GM23338 (cell line): Measurements from ENCODE around the gene ITLN1.

Experiments used
- CREB1 ChIP-seq: fragments of 250-450 bp; sonication (Bioruptor Pico); IDR thresholded peaks from 2 replicates; pipeline ENCODE4 v1.5.0; 2020; ENCODE audit warnings: low read depth, mild to moderate bottlenecking, moderate library complexity
- EZH2 ChIP-seq: fragments of 200-600 bp; sonication (generic); IDR thresholded peaks from one replicate; pipeline ENCODE4 v1.8.0; 2017; ENCODE audit warnings: antibody characterized with exemption, mild to moderate bottlenecking, low read depth; ENCODE audit not compliant: unreplicated experiment
- EZH2phosphoT487 ChIP-seq: fragments of 200-600 bp; sonication (generic); IDR thresholded peaks from one replicate; pipeline ENCODE4 v1.8.1; 2018; ENCODE audit warnings: antibody characterized with exemption; ENCODE audit not compliant: unreplicated experiment
- JUNB ChIP-seq: IDR thresholded peaks from one replicate; pipeline ENCODE4 v1.6.1; 2016; ENCODE audit warnings: antibody characterized with exemption; ENCODE audit not compliant: unreplicated experiment
- NANOG ChIP-seq: IDR thresholded peaks from 2 replicates; pipeline ENCODE4 v1.6.1; 2016; ENCODE audit warnings: antibody characterized with exemption, borderline replicate concordance
- POLR2AphosphoS5 ChIP-seq: IDR thresholded peaks from 2 replicates; pipeline ENCODE4 v1.6.1; 2016; ENCODE audit warnings: antibody characterized with exemption, low read depth
- STAT1 ChIP-seq: IDR thresholded peaks from one replicate; pipeline ENCODE4 v1.6.1; 2016; ENCODE audit warnings: antibody characterized with exemption; ENCODE audit not compliant: unreplicated experiment
- ZNF114 ChIP-seq: fragments of 250-450 bp; sonication (Bioruptor Pico); IDR thresholded peaks from 2 replicates; pipeline ENCODE4 v1.5.0; 2020; ENCODE audit warnings: mild to moderate bottlenecking, moderate library complexity
- ZNF331 ChIP-seq: fragments of 250-450 bp; sonication (Bioruptor Pico); IDR thresholded peaks from 2 replicates; pipeline ENCODE4 v1.5.0; 2020; ENCODE audit warnings: low read depth, mild to moderate bottlenecking, moderate library complexity
- TF ChIP-seq, protein P1 (sequence below), 2 experiments: fragments of 200-600 bp in 1 of 2; sonication (generic) in 1 of 2; conservative IDR thresholded peaks; 2 replicates each; pipeline versions ENCODE4 v1.5.1 to v1.6.1; 2016 to 2017; ENCODE audit warnings: antibody characterized with exemption in 2 of 2, low read depth in 2 of 2, mild to moderate bottlenecking in 2 of 2, moderate library complexity in 1 of 2
- TF ChIP-seq, protein P2 (sequence below): IDR thresholded peaks from one replicate; pipeline ENCODE4 v1.6.1; 2018; ENCODE audit warnings: antibody characterized with exemption; ENCODE audit not compliant: unreplicated experiment
- TF ChIP-seq, protein P3 (sequence below): IDR thresholded peaks from 2 replicates; pipeline ENCODE4 v1.6.1; 2016; ENCODE audit warnings: antibody characterized with exemption
- TF ChIP-seq, protein P4 (sequence below): fragments of 250-450 bp; sonication (Bioruptor Pico); IDR thresholded peaks from 2 replicates; pipeline ENCODE4 v1.5.0; 2020; ENCODE audit warnings: mild to moderate bottlenecking, moderate library complexity

- TF ChIP-seq, protein P1, sequence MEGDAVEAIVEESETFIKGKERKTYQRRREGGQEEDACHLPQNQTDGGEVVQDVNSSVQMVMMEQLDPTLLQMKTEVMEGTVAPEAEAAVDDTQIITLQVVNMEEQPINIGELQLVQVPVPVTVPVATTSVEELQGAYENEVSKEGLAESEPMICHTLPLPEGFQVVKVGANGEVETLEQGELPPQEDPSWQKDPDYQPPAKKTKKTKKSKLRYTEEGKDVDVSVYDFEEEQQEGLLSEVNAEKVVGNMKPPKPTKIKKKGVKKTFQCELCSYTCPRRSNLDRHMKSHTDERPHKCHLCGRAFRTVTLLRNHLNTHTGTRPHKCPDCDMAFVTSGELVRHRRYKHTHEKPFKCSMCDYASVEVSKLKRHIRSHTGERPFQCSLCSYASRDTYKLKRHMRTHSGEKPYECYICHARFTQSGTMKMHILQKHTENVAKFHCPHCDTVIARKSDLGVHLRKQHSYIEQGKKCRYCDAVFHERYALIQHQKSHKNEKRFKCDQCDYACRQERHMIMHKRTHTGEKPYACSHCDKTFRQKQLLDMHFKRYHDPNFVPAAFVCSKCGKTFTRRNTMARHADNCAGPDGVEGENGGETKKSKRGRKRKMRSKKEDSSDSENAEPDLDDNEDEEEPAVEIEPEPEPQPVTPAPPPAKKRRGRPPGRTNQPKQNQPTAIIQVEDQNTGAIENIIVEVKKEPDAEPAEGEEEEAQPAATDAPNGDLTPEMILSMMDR (conservative IDR thresholded peaks at IDR 0.05; ENCODE audit: low read depth in 2 of 2) = no peak
- TF ChIP-seq, protein P2, sequence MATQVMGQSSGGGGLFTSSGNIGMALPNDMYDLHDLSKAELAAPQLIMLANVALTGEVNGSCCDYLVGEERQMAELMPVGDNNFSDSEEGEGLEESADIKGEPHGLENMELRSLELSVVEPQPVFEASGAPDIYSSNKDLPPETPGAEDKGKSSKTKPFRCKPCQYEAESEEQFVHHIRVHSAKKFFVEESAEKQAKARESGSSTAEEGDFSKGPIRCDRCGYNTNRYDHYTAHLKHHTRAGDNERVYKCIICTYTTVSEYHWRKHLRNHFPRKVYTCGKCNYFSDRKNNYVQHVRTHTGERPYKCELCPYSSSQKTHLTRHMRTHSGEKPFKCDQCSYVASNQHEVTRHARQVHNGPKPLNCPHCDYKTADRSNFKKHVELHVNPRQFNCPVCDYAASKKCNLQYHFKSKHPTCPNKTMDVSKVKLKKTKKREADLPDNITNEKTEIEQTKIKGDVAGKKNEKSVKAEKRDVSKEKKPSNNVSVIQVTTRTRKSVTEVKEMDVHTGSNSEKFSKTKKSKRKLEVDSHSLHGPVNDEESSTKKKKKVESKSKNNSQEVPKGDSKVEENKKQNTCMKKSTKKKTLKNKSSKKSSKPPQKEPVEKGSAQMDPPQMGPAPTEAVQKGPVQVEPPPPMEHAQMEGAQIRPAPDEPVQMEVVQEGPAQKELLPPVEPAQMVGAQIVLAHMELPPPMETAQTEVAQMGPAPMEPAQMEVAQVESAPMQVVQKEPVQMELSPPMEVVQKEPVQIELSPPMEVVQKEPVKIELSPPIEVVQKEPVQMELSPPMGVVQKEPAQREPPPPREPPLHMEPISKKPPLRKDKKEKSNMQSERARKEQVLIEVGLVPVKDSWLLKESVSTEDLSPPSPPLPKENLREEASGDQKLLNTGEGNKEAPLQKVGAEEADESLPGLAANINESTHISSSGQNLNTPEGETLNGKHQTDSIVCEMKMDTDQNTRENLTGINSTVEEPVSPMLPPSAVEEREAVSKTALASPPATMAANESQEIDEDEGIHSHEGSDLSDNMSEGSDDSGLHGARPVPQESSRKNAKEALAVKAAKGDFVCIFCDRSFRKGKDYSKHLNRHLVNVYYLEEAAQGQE = no peak
- no peak for TF ChIP-seq ZNF114 (CRISPR knock-in tag)
- TF ChIP-seq, protein P3, sequence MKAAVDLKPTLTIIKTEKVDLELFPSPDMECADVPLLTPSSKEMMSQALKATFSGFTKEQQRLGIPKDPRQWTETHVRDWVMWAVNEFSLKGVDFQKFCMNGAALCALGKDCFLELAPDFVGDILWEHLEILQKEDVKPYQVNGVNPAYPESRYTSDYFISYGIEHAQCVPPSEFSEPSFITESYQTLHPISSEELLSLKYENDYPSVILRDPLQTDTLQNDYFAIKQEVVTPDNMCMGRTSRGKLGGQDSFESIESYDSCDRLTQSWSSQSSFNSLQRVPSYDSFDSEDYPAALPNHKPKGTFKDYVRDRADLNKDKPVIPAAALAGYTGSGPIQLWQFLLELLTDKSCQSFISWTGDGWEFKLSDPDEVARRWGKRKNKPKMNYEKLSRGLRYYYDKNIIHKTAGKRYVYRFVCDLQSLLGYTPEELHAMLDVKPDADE = no peak
- no peak for TF ChIP-seq POLR2AphosphoS5
- TF ChIP-seq CREB1 = no peak
- no peak for TF ChIP-seq EZH2
- no peak for TF ChIP-seq EZH2phosphoT487
- TF ChIP-seq JUNB = no peak
- TF ChIP-seq NANOG = no peak
- TF ChIP-seq, protein P4, sequence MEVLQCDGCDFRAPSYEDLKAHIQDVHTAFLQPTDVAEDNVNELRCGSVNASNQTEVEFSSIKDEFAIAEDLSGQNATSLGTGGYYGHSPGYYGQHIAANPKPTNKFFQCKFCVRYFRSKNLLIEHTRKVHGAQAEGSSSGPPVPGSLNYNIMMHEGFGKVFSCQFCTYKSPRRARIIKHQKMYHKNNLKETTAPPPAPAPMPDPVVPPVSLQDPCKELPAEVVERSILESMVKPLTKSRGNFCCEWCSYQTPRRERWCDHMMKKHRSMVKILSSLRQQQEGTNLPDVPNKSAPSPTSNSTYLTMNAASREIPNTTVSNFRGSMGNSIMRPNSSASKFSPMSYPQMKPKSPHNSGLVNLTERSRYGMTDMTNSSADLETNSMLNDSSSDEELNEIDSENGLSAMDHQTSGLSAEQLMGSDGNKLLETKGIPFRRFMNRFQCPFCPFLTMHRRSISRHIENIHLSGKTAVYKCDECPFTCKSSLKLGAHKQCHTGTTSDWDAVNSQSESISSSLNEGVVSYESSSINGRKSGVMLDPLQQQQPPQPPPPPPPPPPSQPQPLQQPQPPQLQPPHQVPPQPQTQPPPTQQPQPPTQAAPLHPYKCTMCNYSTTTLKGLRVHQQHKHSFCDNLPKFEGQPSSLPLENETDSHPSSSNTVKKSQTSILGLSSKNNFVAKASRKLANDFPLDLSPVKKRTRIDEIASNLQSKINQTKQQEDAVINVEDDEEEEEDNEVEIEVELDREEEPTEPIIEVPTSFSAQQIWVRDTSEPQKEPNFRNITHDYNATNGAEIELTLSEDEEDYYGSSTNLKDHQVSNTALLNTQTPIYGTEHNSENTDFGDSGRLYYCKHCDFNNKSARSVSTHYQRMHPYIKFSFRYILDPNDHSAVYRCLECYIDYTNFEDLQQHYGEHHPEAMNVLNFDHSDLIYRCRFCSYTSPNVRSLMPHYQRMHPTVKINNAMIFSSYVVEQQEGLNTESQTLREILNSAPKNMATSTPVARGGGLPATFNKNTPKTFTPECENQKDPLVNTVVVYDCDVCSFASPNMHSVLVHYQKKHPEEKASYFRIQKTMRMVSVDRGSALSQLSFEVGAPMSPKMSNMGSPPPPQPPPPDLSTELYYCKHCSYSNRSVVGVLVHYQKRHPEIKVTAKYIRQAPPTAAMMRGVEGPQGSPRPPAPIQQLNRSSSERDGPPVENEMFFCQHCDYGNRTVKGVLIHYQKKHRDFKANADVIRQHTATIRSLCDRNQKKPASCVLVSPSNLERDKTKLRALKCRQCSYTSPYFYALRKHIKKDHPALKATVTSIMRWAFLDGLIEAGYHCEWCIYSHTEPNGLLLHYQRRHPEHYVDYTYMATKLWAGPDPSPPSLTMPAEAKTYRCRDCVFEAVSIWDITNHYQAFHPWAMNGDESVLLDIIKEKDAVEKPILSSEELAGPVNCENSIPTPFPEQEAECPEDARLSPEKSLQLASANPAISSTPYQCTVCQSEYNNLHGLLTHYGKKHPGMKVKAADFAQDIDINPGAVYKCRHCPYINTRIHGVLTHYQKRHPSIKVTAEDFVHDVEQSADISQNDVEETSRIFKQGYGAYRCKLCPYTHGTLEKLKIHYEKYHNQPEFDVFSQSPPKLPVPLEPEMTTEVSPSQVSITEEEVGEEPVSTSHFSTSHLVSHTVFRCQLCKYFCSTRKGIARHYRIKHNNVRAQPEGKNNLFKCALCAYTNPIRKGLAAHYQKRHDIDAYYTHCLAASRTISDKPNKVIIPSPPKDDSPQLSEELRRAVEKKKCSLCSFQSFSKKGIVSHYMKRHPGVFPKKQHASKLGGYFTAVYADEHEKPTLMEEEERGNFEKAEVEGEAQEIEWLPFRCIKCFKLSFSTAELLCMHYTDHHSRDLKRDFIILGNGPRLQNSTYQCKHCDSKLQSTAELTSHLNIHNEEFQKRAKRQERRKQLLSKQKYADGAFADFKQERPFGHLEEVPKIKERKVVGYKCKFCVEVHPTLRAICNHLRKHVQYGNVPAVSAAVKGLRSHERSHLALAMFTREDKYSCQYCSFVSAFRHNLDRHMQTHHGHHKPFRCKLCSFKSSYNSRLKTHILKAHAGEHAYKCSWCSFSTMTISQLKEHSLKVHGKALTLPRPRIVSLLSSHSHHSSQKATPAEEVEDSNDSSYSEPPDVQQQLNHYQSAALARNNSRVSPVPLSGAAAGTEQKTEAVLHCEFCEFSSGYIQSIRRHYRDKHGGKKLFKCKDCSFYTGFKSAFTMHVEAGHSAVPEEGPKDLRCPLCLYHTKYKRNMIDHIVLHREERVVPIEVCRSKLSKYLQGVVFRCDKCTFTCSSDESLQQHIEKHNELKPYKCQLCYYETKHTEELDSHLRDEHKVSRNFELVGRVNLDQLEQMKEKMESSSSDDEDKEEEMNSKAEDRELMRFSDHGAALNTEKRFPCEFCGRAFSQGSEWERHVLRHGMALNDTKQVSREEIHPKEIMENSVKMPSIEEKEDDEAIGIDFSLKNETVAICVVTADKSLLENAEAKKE = no peak
- no peak for TF ChIP-seq ZNF331
- TF ChIP-seq STAT1 = no peak
Measured at GRCh38 chr1:160858507-160858906, 26.5 kb downstream of the ITLN1 start.
